GM15510 (cell line): ENCODE measurements around the gene TSPAN9.

ENCODE experiments used
- POLR2A ChIP-seq: IDR thresholded peaks from 3 replicates; pipeline ENCODE4 v1.6.1; 2011; ENCODE audit warnings: borderline replicate concordance; ENCODE audit not compliant: insufficient read length; ENCODE audit errors: extremely low read depth

TSPAN9 gene

GRCh38 chr12:3054374-3054773 is 22.8 kb upstream of the TSPAN9 start:
- no peak for TF ChIP-seq POLR2A

- no peak for TF ChIP-seq POLR2A
These were observed 22.0 kb upstream of the TSPAN9 start for GRCh38 chr12:3055026-3055703.

GRCh38 chr12:3055704-3056467 is 21.3 kb upstream of the TSPAN9 start:
- TF ChIP-seq POLR2A = no peak

- TF ChIP-seq POLR2A = no peak
These were observed 16.1 kb upstream of the TSPAN9 start for GRCh38 chr12:3061059-3061458.

GRCh38 chr12:3061501-3062215 is 15.5 kb upstream of the TSPAN9 start:
- no peak for TF ChIP-seq POLR2A

- TF ChIP-seq POLR2A = no peak
These were observed 11.9 kb upstream of the TSPAN9 start for GRCh38 chr12:3065300-3065699.

GRCh38 chr12:3069714-3070113 is 7.5 kb upstream of the TSPAN9 start:
- no peak for TF ChIP-seq POLR2A

GRCh38 chr12:3071107-3071506 is 6.1 kb upstream of the TSPAN9 start:
- TF ChIP-seq POLR2A = no peak

GRCh38 chr12:3071710-3072109 is 5.5 kb upstream of the TSPAN9 start:
- no peak for TF ChIP-seq POLR2A

GRCh38 chr12:3073438-3074250 is 3.5 kb upstream of the TSPAN9 start:
- TF ChIP-seq POLR2A = no peak

- TF ChIP-seq POLR2A = no peak
These were observed 1.9 kb upstream of the TSPAN9 start for GRCh38 chr12:3075315-3075714.

- no peak for TF ChIP-seq POLR2A
These were observed 448 bp downstream of the TSPAN9 start for GRCh38 chr12:3077572-3078081.

GRCh38 chr12:3078086-3078820 is 1.1 kb downstream of the TSPAN9 start:
- no peak for TF ChIP-seq POLR2A

- no peak for TF ChIP-seq POLR2A
These were observed 3.9 kb downstream of the TSPAN9 start for GRCh38 chr12:3081091-3081490.
